ENCODE measurements around the gene DGKB.

- TF ChIP-seq, protein P1, sequence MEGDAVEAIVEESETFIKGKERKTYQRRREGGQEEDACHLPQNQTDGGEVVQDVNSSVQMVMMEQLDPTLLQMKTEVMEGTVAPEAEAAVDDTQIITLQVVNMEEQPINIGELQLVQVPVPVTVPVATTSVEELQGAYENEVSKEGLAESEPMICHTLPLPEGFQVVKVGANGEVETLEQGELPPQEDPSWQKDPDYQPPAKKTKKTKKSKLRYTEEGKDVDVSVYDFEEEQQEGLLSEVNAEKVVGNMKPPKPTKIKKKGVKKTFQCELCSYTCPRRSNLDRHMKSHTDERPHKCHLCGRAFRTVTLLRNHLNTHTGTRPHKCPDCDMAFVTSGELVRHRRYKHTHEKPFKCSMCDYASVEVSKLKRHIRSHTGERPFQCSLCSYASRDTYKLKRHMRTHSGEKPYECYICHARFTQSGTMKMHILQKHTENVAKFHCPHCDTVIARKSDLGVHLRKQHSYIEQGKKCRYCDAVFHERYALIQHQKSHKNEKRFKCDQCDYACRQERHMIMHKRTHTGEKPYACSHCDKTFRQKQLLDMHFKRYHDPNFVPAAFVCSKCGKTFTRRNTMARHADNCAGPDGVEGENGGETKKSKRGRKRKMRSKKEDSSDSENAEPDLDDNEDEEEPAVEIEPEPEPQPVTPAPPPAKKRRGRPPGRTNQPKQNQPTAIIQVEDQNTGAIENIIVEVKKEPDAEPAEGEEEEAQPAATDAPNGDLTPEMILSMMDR (IDR thresholded peaks at IDR 0.05) = no peak
- TF ChIP-seq POLR2A (IDR thresholded peaks at IDR 0.05) = no peak
These were observed 551.4 kb downstream of the DGKB start for GRCh38 chr7:14351167-14351566.
